Activated CD4-positive, alpha-beta T cell treated with anti-CD3 and anti-CD28 coated beads for 24 hours (primary cell): ENCODE data around the gene UPP1.

ENCODE experiments used
- DNase-seq, 2 donors: peaks; one replicate each; pipeline ENCODE4 v3.0.0-alpha.2; 2020; ENCODE audit warnings: low read depth in 2 of 2

UPP1 gene

GRCh38 chr7:48085942-48086341 lies 3.1 kb upstream of the UPP1 start:
- no peak for DNase-seq

DNA sequence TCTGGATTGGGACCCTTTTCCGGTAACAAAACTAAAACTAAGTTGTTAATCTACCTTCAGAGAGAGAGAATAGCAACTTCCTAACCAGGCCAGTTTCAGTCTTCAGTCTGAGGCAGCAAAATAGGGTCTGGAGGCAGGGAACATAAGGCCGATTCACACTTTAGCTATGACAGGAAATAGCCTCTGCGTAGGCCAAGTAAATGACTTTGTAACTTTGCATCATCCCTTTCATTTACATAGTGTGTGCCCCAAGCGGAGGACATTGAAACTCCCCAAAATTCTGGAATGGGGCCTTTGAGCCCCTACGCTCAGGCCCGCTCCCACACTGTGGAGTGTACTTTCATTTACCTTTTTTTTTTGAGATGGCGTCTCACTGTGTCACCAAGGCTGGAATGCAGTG lies 1.7 kb upstream of the UPP1 start:
- no peak for DNase-seq

DNA sequence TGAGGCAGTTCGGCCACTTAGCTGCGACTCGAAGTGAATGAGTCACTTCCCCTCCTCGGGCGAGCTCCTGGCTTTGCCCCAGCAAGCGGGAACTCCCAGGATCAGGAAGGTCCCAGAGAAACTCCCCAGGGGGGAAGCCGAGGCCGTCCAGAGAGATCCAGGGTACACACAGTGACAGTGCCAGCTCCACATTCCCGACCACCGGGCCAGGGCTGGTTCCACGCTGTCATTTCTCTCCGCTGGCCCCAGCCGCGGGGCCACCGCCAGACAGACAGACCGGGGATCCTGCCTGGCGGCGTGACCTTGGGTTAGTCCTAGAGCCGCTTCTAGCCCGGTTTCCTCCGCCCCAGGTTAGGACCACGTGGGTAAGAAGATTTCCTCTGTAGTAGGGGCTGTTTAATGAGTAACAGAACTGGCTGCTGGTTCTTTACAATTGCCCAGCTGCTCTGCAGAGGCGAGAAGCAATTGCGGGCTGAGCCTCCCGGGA lies 463 bp upstream of the UPP1 start:
- no peak for DNase-seq

GRCh38 chr7:48090095-48090805 lies 1.2 kb downstream of the UPP1 start:
- no peak for DNase-seq

GRCh38 chr7:48091506-48092433 lies 2.7 kb downstream of the UPP1 start:
- no peak for DNase-seq

DNA sequence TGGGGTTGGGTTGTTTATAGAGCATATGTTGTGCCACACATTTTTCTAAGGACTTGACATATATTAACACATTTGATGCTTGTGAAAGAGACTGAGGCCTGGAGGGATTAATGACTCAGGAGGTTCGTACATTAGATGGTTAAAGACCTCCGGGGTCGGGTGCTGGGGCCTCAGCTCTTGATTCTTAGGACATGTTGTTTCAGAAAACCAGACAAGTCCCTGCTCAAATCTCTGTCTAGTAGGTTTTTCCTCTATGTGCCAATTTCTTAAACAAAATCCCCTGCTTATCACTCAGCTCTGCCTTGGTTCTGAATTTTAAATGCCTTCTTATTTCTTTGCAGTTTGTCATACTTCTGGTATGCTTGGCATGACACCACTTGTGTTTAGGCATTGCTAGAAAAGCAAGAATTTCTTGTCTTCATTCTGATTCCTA lies 5.8 kb downstream of the UPP1 start:
- no peak for DNase-seq

- DNase-seq: no peak
Measured at GRCh38 chr7:48096273-48096672, 7.2 kb downstream of the UPP1 start.

DNA sequence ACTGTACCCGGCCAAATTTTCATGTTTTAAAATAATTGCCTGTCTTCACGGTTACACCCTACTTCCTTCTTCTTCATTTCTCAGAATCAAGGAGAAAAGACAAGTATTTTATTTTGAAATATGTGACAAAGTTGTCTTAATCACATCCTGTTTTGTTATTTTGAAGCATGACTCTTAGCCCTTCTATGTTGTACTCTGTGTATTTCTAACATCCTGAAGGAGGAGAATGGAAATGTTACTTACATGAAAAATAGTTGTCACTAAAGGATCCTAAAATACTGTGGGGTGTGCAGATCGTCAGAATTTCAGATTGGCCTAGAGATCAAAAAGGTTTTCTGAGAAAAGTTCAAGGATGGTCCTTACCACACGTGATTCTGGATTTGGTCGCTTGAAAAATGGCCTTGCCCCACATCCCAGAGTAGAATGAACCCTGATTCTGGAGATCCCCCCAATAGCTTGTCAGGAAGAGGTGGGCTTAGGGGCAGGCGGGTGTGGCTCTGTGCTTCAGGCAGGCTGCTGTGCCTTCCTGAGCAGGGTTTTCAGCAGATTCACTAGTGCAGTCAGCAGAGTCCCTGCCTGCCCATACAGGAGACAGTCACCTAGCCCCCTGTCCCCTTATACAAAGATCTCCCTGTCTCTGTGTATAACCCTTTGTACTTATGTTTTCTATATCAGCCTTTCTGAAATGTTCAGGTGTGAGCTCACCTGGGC lies 8.6 kb downstream of the UPP1 start:
- DNase-seq: no peak

GRCh38 chr7:48098846-48099245 lies 9.8 kb downstream of the UPP1 start:
- no peak for DNase-seq

DNA sequence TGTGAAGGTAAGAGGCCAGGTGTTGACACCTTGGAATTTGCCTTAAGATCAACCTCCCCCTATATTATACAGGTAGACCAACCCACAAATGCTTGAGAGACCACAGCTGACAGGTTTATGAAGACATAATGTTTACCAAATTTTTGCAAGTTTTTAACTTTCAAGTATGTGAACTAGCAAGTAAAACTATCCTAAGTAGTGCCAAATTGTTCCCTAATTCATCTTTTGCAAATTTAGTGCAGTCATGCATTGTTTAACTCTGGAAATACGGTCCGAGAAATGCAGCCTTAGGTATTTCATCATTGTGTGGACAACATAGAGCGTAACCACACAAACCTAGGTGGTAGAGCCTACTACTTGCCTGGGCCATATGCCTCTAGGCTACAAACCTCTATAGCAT lies 10.7 kb downstream of the UPP1 start:
- no peak for DNase-seq

- no peak for DNase-seq
Measured at GRCh38 chr7:48101352-48101751, 12.3 kb downstream of the UPP1 start.

DNA sequence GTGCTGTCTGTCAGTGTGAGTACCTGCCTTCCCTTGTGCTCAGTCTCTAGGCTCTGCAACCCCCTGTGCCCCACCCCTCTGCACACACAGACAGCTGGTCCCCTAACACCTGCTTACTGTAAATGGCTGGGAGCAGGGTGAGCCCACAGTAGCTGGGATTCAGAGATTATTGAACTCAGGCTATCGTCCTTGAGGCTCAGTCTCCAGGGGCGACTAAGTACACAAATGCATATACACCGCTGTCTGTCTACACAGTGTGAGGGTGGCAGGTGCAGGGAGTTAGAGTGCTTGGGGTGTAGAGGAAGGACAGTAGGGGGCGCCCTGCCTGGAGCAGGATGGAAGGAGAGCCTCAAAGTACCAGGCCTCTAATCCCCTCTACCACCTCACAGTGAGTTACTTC lies 12.9 kb downstream of the UPP1 start:
- DNase-seq: no peak

GRCh38 chr7:48102530-48102929 lies 13.5 kb downstream of the UPP1 start:
- no peak for DNase-seq

- no peak for DNase-seq
Measured at GRCh38 chr7:48105045-48105444, 16.0 kb downstream of the UPP1 start.

GRCh38 chr7:48106906-48107659 lies 18.0 kb downstream of the UPP1 start:
- DNase-seq: no peak

DNA sequence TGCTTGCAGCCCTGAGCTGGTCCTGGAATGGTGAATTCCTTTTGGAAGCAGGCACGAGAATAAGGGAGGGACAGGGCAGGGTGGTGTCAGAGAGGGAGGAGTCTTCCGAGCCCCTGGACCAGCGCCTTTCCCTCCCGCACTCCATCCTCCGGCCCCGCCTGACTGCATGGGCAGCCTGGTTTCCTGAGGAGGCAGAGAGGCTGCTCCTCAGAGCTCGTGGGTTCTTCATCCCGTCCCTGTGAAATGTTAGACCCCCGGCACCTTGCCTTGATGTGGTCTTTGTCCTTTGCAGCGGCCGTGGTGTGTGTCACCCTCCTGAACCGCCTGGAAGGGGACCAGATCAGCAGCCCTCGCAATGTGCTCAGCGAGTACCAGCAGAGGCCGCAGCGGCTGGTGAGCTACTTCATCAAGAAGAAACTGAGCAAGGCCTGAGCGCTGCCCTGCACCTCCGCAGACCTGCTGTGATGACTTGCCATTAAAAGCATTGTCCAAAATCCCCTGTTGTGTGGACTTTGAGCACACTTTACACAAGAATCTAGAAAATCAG lies 18.9 kb downstream of the UPP1 start:
- DNase-seq: no peak

DNA sequence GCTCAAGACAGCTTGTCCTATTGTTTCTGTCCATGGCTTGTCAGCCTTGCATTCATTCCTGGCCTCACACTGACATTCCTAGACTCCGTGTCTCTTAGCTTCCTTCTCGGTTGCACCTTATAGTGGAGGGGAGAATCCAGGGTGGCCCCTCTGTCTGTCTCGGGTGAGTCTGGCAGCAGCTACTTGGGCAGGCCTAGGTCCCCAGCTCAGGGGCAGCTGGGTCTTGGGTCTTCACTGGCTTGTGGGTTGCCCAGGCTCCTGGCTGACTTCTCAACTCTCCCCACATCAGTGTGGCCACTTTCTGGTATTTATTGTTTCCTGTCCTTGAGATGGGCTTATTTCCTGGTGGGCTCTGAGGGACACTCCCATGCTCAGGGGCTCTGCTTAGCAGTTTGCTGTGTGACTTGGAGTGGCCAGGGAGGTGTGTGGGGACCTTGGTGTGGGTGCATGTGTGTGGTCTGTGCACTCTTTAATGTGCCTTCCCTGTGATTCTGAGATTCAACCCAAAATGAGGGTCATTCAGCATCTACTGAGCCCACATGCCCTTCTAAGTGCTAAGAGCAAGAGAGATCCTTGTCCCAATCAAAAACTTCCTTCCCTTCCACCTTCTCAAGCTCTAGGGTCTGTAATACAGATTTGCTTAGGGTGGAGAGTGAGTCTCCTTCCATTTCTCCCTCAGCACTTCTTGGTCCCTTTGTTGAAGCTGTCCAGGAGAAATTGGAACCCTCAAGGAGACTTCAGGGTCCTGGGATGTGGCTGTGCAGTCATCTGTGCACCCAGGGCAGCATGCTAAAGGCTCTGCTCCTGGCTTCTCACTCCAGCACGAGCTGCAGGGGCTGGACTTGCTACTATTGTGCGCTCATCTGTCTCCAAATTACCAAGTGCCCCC lies 20.1 kb downstream of the UPP1 start:
- no peak for DNase-seq

DNA sequence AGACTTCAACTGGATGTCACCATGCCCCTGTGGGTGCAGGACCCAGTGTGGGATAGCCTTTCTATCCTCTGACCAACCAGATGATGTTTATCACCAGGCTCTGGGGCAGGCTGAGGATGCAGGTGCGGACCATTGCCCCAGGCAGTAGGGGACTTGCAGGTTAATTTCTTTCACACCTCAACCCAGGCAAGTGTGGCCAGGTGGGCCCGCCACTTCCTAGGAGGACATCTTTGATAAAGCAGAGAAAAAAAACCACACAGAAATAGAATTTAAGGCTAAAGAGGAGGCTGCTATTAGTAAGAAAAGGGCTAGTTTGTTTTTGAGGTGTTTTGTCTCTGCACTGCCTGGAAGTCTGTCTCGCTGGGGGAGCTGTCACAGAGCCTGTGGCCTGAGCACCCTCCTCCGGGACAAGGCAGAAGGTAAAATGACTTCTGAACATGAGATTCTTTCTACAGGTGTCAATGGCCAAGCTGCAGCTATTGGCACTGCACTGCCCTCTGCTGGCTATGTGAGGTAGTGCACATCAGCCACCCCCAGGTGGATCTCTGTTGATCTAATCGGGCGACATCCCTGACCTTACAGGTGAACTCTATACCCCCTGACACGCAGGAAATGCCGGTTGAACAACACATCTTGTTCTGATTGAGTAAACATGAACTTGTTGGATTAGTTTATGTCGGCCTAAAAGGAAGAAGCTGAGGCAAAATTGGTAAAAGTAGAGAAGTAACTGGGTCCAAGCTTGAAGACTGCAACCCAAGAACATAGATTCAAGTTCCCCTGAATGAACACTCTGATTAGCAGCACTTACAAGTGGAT lies 21.0 kb downstream of the UPP1 start:
- DNase-seq: peak; percentile 87 to 88

- DNase-seq: no peak
Measured at GRCh38 chr7:48110868-48111267, 21.8 kb downstream of the UPP1 start.
